ENCODE results near the gene ATXN1. TPM values are rescaled to one million over a fixed set of nuclear protein-coding genes. Genes with fewer than 3 reads are reported as not detected.
A peak's percentile ranks its signal among the peaks of the same experiment; 100 is the strongest.

ATXN1 gene
- polyA plus RNA-seq, 4 donors, result 4.6 to 16.5 (median 5.9) TPM

GRCh38 chr6:16488813-16489212, 272.4 kb downstream of the ATXN1 start:
- Histone ChIP-seq H3K4me1 (ENCODE audit: control insufficient read depth in 3 of 3, insufficient read depth in 2 of 3, low read depth in 1 of 3, low read length in 2 of 3) (peaks cover 0 to 10% (median 3%) of the 10 kb centered on the region in 3 donors), H3K9me3 (ENCODE audit: control insufficient read depth in 2 of 2, insufficient read depth in 1 of 2, low read depth in 1 of 2, low read length in 1 of 2) (no peaks in the 10 kb centered on the region), H3K27me3 (ENCODE audit: control insufficient read depth in 3 of 3, insufficient read depth in 3 of 3, low read length in 3 of 3) (no peaks in the 10 kb centered on the region), H3K4me3 (ENCODE audit: low read depth in 1 of 3, low read length in 3 of 3) (no peak overlapping the region), H3K27ac (ENCODE audit: low read depth in 1 of 3, low read length in 2 of 3) (no peak overlapping the region), H3K36me3 (ENCODE audit: control insufficient read depth in 3 of 3, insufficient read depth in 2 of 3, low read depth in 1 of 3, low read length in 3 of 3) (peaks cover 2 to 8% (median 5%) of the 10 kb centered on the region in 3 donors)
- DNase-seq (no peak), FAIRE-seq (no peak)
- 82 to 86% (median 82%) methylated on average over 2 of the region's 2 CpGs for WGBS, 3 donors

DNA sequence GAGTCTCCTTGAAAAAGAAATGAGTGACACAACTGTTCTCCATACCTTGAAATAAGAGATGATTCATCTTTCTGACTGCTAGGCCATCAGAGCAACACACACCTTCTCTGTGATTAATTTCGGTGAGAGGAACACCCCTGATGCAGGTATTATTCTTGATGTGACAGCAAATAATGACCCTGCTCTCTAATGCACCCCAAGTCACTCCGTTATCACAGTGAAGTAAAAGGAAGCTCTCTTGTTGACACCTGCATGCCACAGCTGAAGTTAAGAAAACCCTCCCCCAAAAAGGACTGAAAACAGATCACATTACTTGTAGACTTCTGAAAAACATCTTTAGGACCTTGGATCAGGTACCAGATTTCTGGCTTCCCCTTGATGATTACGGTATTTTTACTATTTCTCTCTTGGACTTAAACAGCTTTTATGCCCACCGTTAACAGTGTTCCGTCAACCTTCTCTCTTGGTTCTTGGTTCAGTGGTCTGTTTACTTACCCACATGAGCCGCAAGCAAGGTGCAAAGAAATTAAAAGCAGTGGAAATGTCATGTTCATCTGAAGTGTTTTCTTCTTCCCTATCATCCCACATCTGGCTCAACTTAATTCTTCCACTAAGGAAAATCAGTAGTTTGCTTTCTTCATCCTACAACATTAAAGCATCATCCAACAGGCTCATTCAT, 273.1 kb downstream of the ATXN1 start:
- H3K36me3 ChIP-seq (ENCODE audit: control insufficient read depth in 3 of 3, insufficient read depth in 2 of 3, low read depth in 1 of 3, low read length in 3 of 3), result peaks cover 2 to 8% (median 5%) of the 10 kb centered on the region in 3 donors
- peaks cover 0 to 10% (median 3%) of the 10 kb centered on the region in 3 donors for H3K4me1 ChIP-seq (ENCODE audit: control insufficient read depth in 3 of 3, insufficient read depth in 2 of 3, low read depth in 1 of 3, low read length in 2 of 3)
- FAIRE-seq (no peak), DNase-seq (no peak)
- 87 to 92% (median 91%) methylated on average over 6 of the region's 6 CpGs for WGBS, 3 donors
- no peak overlapping the region for H3K4me3 ChIP-seq (ENCODE audit: low read depth in 1 of 3, low read length in 3 of 3)
- H3K9me3 ChIP-seq (ENCODE audit: control insufficient read depth in 2 of 2, insufficient read depth in 1 of 2, low read depth in 1 of 2, low read length in 1 of 2), result peaks cover 0 to 2% of the 10 kb centered on the region in 2 donors
- no peaks in the 10 kb centered on the region for H3K27me3 ChIP-seq (ENCODE audit: control insufficient read depth in 3 of 3, insufficient read depth in 3 of 3, low read length in 3 of 3)
- H3K27ac ChIP-seq (ENCODE audit: low read depth in 1 of 3, low read length in 2 of 3), result peak overlapping the region in 1 of 3 donors; percentile 51

GRCh38 chr6:16486661-16487060, 274.6 kb downstream of the ATXN1 start:
- no peak for DNase-seq
- H3K27ac ChIP-seq (ENCODE audit: low read depth in 1 of 3, low read length in 2 of 3), result no peak overlapping the region
- H3K27me3 ChIP-seq (ENCODE audit: control insufficient read depth in 3 of 3, insufficient read depth in 3 of 3, low read length in 3 of 3), result no peaks in the 10 kb centered on the region
- peaks cover 0 to 8% (median under 1%) of the 10 kb centered on the region in 3 donors for H3K4me1 ChIP-seq (ENCODE audit: control insufficient read depth in 3 of 3, insufficient read depth in 2 of 3, low read depth in 1 of 3, low read length in 2 of 3)
- H3K36me3 ChIP-seq (ENCODE audit: control insufficient read depth in 3 of 3, insufficient read depth in 2 of 3, low read depth in 1 of 3, low read length in 3 of 3), result peaks cover 2 to 8% (median 8%) of the 10 kb centered on the region in 3 donors
- H3K4me3 ChIP-seq (ENCODE audit: low read depth in 1 of 3, low read length in 3 of 3), result no peak overlapping the region
- H3K9me3 ChIP-seq (ENCODE audit: control insufficient read depth in 2 of 2, insufficient read depth in 1 of 2, low read depth in 1 of 2, low read length in 1 of 2), result peaks cover 0 to 6% of the 10 kb centered on the region in 2 donors
- WGBS, 3 donors, result 70 to 87% (median 80%) methylated on average over 11 of the region's 11 CpGs
- FAIRE-seq, result no peak

DNA sequence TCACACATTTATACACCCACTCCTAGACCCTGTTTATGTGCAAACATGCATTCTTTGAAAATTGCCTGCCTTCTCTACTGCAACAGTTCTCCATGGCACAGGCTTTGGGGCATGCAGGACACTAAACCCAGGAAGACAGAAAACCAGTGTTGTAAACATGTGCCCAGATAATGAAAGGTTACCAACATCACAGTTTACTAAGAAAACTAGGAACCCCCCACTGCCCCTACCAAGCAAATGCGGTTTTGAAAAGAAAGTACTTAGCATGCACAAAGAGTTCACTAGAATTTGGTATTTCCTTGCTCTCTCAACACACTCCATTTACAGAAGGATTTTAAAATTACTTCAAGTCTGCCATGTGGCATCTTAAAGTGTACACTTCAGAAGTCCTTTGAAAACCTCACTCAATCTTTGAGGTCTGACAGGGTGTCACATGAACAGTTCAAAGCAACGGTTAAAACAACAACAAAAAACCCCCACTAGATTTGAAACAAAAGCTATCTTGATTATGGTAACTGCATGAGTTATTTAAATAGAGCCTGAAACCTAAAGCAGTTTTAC, 277.9 kb downstream of the ATXN1 start:
- Histone ChIP-seq H3K36me3 (ENCODE audit: control insufficient read depth in 3 of 3, insufficient read depth in 2 of 3, low read depth in 1 of 3, low read length in 3 of 3) (peaks cover 2 to 10% (median 8%) of the 10 kb centered on the region in 3 donors), H3K27ac (ENCODE audit: low read depth in 1 of 3, low read length in 2 of 3) (peak overlapping the region in 1 of 3 donors; percentile 12), H3K9me3 (ENCODE audit: control insufficient read depth in 2 of 2, insufficient read depth in 1 of 2, low read depth in 1 of 2, low read length in 1 of 2) (peaks cover 0 to 6% of the 10 kb centered on the region in 2 donors), H3K27me3 (ENCODE audit: control insufficient read depth in 3 of 3, insufficient read depth in 3 of 3, low read length in 3 of 3) (no peaks in the 10 kb centered on the region), H3K4me3 (ENCODE audit: low read depth in 1 of 3, low read length in 3 of 3) (no peak overlapping the region), H3K4me1 (ENCODE audit: control insufficient read depth in 3 of 3, insufficient read depth in 2 of 3, low read depth in 1 of 3, low read length in 2 of 3) (no peaks in the 10 kb centered on the region)
- WGBS, 3 donors, result 69 to 89% (median 70%) methylated on average over 2 of the region's 2 CpGs
- no peak for DNase-seq
- no peak for FAIRE-seq

DNA sequence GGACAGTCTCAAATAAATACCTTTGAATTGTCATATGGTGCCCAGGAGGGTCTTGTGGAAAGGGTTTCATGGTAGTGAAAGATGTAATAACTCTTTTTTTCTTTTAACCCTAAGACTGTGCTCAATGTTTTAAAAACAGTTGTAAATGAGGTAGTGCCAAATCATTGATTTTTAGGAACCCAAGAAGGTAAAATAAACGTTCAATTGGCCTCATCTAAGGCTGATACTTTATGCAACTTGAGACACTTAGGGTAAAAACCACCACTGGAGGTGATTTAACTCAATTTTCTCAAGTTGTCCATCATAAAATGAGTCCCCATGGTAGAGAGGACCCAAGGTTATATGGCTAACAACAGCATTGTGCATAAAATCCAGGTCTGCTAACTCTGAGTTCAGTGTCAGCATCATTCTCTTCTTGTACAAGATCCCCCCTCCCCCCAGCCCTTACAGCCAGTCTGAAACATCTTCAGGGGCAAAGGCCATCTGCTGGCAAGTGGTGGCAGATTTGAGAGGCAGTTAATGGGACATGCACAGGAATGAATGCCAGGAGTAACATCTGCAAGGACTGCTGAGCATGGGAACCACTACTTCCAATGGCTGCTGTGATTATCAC, 278.5 kb downstream of the ATXN1 start:
- Histone ChIP-seq H3K4me1 (ENCODE audit: control insufficient read depth in 3 of 3, insufficient read depth in 2 of 3, low read depth in 1 of 3, low read length in 2 of 3) (no peaks in the 10 kb centered on the region), H3K27ac (ENCODE audit: low read depth in 1 of 3, low read length in 2 of 3) (peak overlapping the region in 1 of 3 donors; percentile 12), H3K27me3 (ENCODE audit: control insufficient read depth in 3 of 3, insufficient read depth in 3 of 3, low read length in 3 of 3) (no peaks in the 10 kb centered on the region), H3K4me3 (ENCODE audit: low read depth in 1 of 3, low read length in 3 of 3) (no peak overlapping the region), H3K36me3 (ENCODE audit: control insufficient read depth in 3 of 3, insufficient read depth in 2 of 3, low read depth in 1 of 3, low read length in 3 of 3) (peaks cover 2 to 10% (median 8%) of the 10 kb centered on the region in 3 donors), H3K9me3 (ENCODE audit: control insufficient read depth in 2 of 2, insufficient read depth in 1 of 2, low read depth in 1 of 2, low read length in 1 of 2) (peaks cover 0 to 6% of the 10 kb centered on the region in 2 donors)
- WGBS, 3 donors, result 74 to 89% (median 77%) methylated on average over 1 of the region's 1 CpG
- DNase-seq (no peak), FAIRE-seq (no peak)

GRCh38 chr6:16481697-16482399, 279.4 kb downstream of the ATXN1 start:
- Histone ChIP-seq H3K27ac (ENCODE audit: low read depth in 1 of 3, low read length in 2 of 3) (peak overlapping the region in 1 of 3 donors; percentile 33), H3K9me3 (ENCODE audit: control insufficient read depth in 2 of 2, insufficient read depth in 1 of 2, low read depth in 1 of 2, low read length in 1 of 2) (peaks cover 0 to 6% of the 10 kb centered on the region in 2 donors)
- no peak for FAIRE-seq

DNA sequence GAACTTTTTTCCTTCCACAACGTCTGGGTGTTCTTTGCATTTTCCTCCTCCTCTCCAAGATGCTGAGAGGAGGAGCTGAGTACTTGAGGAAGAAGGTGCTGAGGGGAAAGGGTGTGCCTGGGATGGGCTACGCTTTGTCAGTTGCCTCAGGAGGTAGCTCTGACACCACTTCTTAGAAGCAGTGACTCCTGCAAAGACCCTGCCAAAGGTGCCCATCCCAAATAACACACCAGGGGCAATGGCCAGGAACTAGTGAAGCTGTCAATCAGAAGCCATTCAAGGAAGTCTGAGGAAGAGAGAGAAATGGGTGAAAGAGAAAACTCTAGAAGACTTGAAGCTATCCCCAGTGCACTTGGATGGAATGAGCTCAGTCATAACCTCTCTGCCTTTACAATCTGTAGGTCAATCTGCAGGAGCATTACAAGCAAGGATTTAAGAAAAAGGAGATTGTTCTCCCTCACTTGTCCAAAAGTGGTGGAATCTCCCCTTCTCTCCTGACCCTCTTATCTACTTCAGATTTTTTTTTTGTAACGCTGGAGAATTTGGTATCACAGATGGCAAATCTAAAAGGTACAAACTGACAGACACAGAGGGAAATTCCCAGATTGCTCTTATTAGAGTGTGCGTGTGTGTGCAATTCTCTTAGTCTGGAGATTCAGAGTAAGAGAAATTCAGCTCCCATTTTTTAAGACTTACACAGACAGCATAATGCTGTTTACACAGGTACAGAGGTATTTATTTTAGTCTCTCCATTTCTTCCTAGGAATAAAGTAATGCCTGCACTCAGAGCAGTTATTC, 280.3 kb downstream of the ATXN1 start:
- WGBS, 3 donors, result 56 to 68% (median 66%) methylated on average over 4 of the region's 4 CpGs
- Histone ChIP-seq H3K4me3 (ENCODE audit: low read depth in 1 of 3, low read length in 3 of 3) (no peak overlapping the region), H3K9me3 (ENCODE audit: control insufficient read depth in 2 of 2, insufficient read depth in 1 of 2, low read depth in 1 of 2, low read length in 1 of 2) (peaks cover 0 to 6% of the 10 kb centered on the region in 2 donors), H3K27me3 (ENCODE audit: control insufficient read depth in 3 of 3, insufficient read depth in 3 of 3, low read length in 3 of 3) (no peaks in the 10 kb centered on the region), H3K4me1 (ENCODE audit: control insufficient read depth in 3 of 3, insufficient read depth in 2 of 3, low read depth in 1 of 3, low read length in 2 of 3) (no peaks in the 10 kb centered on the region), H3K27ac (ENCODE audit: low read depth in 1 of 3, low read length in 2 of 3) (peak overlapping the region in 1 of 3 donors; percentile 27), H3K36me3 (ENCODE audit: control insufficient read depth in 3 of 3, insufficient read depth in 2 of 3, low read depth in 1 of 3, low read length in 3 of 3) (peaks cover 2 to 10% (median 8%) of the 10 kb centered on the region in 3 donors)
- FAIRE-seq (no peak), DNase-seq (no peak)

More at GRCh38 chr6:16481697-16482399, 279.4 kb downstream of the ATXN1 start:
- DNase-seq, result peak in 1 of 2 donors; percentile 37
- Histone ChIP-seq H3K4me1 (ENCODE audit: control insufficient read depth in 3 of 3, insufficient read depth in 2 of 3, low read depth in 1 of 3, low read length in 2 of 3) (no peaks in the 10 kb centered on the region), H3K36me3 (ENCODE audit: control insufficient read depth in 3 of 3, insufficient read depth in 2 of 3, low read depth in 1 of 3, low read length in 3 of 3) (peaks cover 2 to 10% (median 8%) of the 10 kb centered on the region in 3 donors), H3K4me3 (ENCODE audit: low read depth in 1 of 3, low read length in 3 of 3) (no peak overlapping the region), H3K27me3 (ENCODE audit: control insufficient read depth in 3 of 3, insufficient read depth in 3 of 3, low read length in 3 of 3) (no peaks in the 10 kb centered on the region)
- 63 to 88% (median 76%) methylated on average over 3 of the region's 3 CpGs for WGBS, 3 donors

All from small intestine (tissue), 7 donors.